Ascending aorta (tissue), 2 donors: ENCODE data around the gene RPRM. TPM values are rescaled to one million over a fixed set of nuclear protein-coding genes. Genes with fewer than 3 reads are reported as not detected.
"Not testable (repeated sequence)": the region's sequence is repeated elsewhere in the genome, so short reads cannot be mapped to it uniquely, and the experiment has no call there.

Experiments
- DNase-seq, 2 donors: peaks; one replicate each; pipeline ENCODE4 v3.0.0-alpha.2; 2019; ENCODE audit warnings: low spot score in 2 of 2
- H3K27ac ChIP-seq, 2 donors: fragments of 200-600 bp; sonication (generic); one replicate each; pipeline ENCODE4 v1.5.1; 2016 to 2017; ENCODE audit warnings: mild to moderate bottlenecking in 1 of 2
- H3K27me3 ChIP-seq: fragments of 200-600 bp; sonication (generic); one replicate; pipeline ENCODE4 v1.5.1; 2017
- H3K36me3 ChIP-seq, 2 donors: fragments of 200-600 bp; sonication (generic); one replicate each; pipeline ENCODE4 v1.5.1; 2016
- H3K4me1 ChIP-seq, 2 donors: fragments of 200-600 bp; sonication (generic); one replicate each; pipeline ENCODE4 v1.5.1; 2016 to 2017; ENCODE audit warnings: mild to moderate bottlenecking in 1 of 2
- H3K4me3 ChIP-seq, 2 donors: fragments of 200-600 bp; sonication (generic); one replicate each; pipeline ENCODE4 v1.5.1; 2016 to 2017; ENCODE audit warnings: mild to moderate bottlenecking in 1 of 2
- H3K9me3 ChIP-seq, 2 donors: fragments of 200-600 bp; sonication (generic); one replicate each; pipeline ENCODE4 v1.5.1; 2016
- intact Hi-C: fragments of 100-400 bp; cut with DNase I; formaldehyde crosslinking; loops from one replicate; pipeline ENCODE4 v1.15.1; 2023
- total RNA-seq: library from RNA; depleted of rRNA; stranded (reverse); fragments of >200 nt; gene quantifications from one replicate; pipeline ENCODE4 v1.1.0, GENCODE V29; 2016
- TF ChIP-seq, protein P1 (sequence below), 3 experiments: fragments of 200-600 bp in 2 of 3; fragments of 450-650 bp in 1 of 3; sonication (generic) in 2 of 3; IDR thresholded peaks; one replicate each; pipeline ENCODE4 v1.5.1; 2016 to 2019; ENCODE audit warnings: antibody characterized with exemption in 3 of 3, mild to moderate bottlenecking in 1 of 3, moderate library complexity in 1 of 3

Gene RPRM
- not detected for total RNA-seq

DNA sequence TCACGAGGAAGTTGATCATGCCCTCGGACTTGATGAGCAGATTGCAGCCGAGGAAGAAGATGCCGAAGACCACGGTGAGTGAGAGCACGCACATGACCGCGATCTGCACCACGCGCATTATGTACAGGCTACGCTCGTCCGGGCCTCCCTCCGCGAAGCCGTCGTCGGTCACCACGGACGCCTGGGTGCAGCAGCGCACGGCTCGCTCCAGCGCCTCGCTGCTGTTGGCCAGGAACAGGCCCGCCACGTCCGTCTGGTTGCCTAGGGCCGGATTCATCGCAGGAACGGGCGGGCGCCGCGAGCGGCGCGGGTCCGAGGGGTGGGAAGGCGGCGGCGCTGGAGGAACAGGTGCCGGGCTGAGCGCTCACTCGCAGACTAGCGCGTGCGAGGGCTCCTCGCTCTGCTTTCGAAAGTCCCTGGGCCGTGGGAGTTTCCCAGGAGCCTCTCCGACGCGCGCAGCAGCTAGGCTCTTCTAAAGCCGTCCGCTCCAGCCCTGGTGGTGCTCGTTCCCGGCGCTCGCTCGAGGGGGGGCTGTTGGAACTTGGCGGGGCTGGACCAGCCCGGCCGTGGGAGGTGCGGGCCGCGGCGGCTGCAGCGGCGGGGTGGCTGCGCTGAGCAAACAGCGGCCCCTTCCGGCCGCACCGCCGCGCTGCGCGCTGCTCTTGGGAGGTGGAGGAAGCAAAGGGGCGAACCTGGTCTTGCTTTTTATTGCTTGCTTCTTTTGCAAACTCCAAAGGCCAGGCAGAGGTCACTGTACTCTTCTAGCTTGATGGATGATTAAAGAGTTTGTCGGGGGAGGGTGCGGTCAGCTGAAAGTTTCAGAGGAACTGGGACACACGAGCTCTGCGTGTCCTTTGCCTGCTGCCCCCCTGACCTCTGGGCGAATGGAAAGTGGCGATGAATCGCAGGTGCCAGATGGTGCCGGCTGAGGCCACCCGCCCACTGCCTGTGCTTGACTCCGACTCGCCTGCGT lies at the start of gene RPRM:
TSS of gene RPRM (minus strand) at position 474 of the 973 bp plus-strand sequence. CDS start at position 277, 197 bp downstream.
- H3K36me3 ChIP-seq, result no peaks in the 10 kb centered on the region
- no peaks in the 10 kb centered on the region for H3K27me3 ChIP-seq
- TF ChIP-seq, protein P1, sequence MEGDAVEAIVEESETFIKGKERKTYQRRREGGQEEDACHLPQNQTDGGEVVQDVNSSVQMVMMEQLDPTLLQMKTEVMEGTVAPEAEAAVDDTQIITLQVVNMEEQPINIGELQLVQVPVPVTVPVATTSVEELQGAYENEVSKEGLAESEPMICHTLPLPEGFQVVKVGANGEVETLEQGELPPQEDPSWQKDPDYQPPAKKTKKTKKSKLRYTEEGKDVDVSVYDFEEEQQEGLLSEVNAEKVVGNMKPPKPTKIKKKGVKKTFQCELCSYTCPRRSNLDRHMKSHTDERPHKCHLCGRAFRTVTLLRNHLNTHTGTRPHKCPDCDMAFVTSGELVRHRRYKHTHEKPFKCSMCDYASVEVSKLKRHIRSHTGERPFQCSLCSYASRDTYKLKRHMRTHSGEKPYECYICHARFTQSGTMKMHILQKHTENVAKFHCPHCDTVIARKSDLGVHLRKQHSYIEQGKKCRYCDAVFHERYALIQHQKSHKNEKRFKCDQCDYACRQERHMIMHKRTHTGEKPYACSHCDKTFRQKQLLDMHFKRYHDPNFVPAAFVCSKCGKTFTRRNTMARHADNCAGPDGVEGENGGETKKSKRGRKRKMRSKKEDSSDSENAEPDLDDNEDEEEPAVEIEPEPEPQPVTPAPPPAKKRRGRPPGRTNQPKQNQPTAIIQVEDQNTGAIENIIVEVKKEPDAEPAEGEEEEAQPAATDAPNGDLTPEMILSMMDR (IDR thresholded peaks at IDR 0.05), result peak; percentile 56 to 77 (median 72)
- no peaks in the 10 kb centered on the region for H3K9me3 ChIP-seq
- peak in 1 of 2 donors; percentile 78 for DNase-seq
- H3K4me3 ChIP-seq, result peak within 1 kb of the TSS; percentile 68 to 74
- intact Hi-C loops, result no loop called here
- peaks cover 4 to 23% of the 10 kb centered on the region in 2 donors for H3K4me1 ChIP-seq
- no peak within 1 kb of the TSS for H3K27ac ChIP-seq

DNA sequence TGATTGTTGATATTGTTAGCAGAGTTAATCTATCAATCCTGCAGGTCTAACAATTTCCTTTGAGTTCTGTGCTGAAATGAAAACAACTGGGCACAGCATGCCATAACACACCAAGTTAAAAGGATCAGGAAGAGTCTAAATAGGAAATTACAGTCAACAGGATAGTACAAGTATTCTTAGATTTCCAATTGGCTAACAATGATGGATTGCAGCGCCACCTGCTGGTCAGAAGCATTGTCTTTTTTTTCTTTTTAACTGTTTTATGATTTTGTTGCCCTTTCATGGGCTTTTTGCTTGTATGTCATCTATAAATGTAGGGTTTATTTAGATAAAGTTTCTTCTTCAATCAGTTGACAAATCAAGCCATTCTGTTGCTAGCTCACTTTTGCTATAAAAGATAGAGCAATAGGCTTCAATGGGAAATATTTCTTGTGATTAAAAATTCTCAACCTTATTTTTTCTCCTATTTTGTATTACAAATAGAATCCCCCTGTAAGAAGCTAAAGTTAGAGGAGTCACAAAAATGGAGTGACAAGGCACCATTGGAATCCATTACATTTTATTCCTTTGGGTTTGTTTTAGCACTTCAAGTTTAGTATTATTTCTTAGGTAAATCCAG lies 40.8 kb upstream of the RPRM start:
- no peaks in the 10 kb centered on the region for H3K36me3 ChIP-seq
- H3K27me3 ChIP-seq, result no peaks in the 10 kb centered on the region
- intact Hi-C loops, result no loop called here
- H3K4me3 ChIP-seq, result no peak overlapping the region
- no peaks in the 10 kb centered on the region for H3K9me3 ChIP-seq
- H3K27ac ChIP-seq, result no peak overlapping the region
- no peaks in the 10 kb centered on the region for H3K4me1 ChIP-seq
- TF ChIP-seq, protein P1 (IDR thresholded peaks at IDR 0.05), result peak; percentile 15 to 62 (median 61)
- no peak for DNase-seq

DNA sequence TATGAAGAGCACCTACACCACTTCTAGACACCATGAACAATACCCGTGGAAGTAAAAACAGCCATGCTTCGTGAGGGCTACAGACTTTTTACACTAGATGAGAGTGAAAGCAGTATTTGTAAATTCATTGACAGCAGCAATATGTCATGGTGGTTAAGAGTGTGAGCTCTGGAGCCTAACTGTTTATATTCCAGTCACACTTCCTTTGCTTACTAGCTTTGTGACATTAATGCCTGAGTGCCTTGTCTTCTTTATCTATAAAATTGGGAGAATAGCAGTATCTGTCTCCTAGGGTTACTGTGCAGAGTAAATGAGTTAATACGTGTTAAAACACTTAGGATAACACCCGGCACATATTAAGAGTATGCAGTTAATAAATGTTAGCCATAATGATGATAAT lies 33.8 kb upstream of the RPRM start:
- Histone ChIP-seq H3K4me1 (no peaks in the 10 kb centered on the region), H3K36me3 (no peaks in the 10 kb centered on the region), H3K9me3 (no peaks in the 10 kb centered on the region), H3K27me3 (no peaks in the 10 kb centered on the region), H3K4me3 (no peak overlapping the region), H3K27ac (no peak overlapping the region)
- no peak for DNase-seq
- intact Hi-C loops, result no loop called here
- TF ChIP-seq, protein P1 (IDR thresholded peaks at IDR 0.05), result no peak

DNA sequence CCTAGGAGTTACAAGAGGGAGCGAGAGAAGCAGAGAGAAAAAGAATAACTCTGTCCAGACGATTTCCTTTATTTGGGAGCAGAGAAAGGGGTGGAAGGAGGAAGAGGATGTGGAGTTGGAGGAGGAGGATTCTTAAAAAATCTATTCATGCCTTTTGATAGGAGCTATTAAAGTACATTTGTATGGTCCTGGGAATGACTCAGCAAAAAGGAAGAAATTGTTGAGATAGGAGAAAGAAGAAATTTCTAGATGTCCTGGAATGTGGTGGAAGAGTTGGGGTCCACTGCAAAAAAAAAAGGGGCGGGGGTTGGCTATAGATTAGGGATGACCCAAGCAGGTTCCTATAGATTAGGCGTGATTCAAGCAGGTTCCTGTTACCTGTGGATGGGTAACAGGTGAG lies 32.4 kb upstream of the RPRM start:
- Histone ChIP-seq H3K4me3 (no peak overlapping the region), H3K9me3 (no peaks in the 10 kb centered on the region), H3K36me3 (no peaks in the 10 kb centered on the region), H3K27ac (no peak overlapping the region), H3K4me1 (no peaks in the 10 kb centered on the region), H3K27me3 (no peaks in the 10 kb centered on the region)
- TF ChIP-seq, protein P1 (IDR thresholded peaks at IDR 0.05), result no peak
- intact Hi-C loops, result no loop called here
- DNase-seq, result no peak

DNA sequence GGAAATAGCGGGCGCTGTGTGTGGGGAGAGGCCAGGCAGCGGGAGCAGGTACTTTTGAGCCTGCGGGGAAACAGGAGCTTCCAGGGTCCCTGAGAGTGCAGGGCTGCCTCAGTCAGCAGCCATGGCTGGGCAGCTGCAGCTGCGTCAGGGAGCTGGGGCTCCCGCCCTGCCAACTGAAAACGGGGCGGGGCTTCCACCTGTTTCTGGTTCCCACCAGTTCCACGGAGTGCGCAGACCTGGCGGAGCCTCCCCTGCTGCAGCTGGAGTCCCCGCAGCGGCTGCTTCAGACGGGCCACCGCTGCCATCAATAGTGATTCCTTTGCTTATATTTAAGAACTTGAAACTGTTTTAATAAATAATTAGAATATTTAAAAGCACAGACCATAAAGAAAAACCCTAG lies 30.6 kb upstream of the RPRM start:
- H3K27ac ChIP-seq, result no peak overlapping the region
- no peak for DNase-seq
- TF ChIP-seq, protein P1 (IDR thresholded peaks at IDR 0.05), result no peak
- H3K36me3 ChIP-seq, result no peaks in the 10 kb centered on the region
- no peaks in the 10 kb centered on the region for H3K4me1 ChIP-seq
- H3K9me3 ChIP-seq, result no peaks in the 10 kb centered on the region
- H3K4me3 ChIP-seq, result no peak overlapping the region
- H3K27me3 ChIP-seq, result no peaks in the 10 kb centered on the region
- intact Hi-C loops, result no loop called here

DNA sequence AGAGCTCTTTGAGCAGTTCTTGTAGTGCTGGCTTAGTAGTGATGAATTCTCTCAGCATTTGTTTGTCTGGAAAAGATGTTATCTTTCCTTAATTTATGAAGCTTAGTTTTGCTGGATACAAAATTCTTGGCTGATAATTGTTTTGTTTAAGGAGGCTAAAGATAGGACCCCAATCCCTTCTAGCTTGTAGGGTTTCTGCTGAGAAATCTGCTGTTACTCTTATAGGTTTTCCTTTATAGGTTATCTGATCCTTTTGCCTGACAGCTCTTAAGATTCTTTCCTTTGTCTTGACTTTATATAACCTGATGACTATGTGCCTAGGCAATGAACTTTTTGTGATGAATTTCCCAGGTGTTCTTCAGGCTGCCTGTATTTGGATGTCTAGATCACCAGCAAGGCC lies 27.9 kb upstream of the RPRM start:
- H3K4me3 ChIP-seq, intact Hi-C loops: not testable (repeated sequence)

More for the DNA sequence above, 27.9 kb upstream of the RPRM start:
- not testable (repeated sequence) for H3K36me3 ChIP-seq, H3K9me3 ChIP-seq, DNase-seq, H3K27ac ChIP-seq, H3K4me1 ChIP-seq, H3K27me3 ChIP-seq
